ENCODE results near the gene CDC25B.

Gene CDC25B

GRCh38 chr20:3794701-3795420, 1.2 kb upstream of the CDC25B start:
- no peak for TF ChIP-seq CTCF (IDR thresholded peaks at IDR 0.05; ENCODE audit: insufficient read depth, missing control alignments)
- no peak for FAIRE-seq
- no peak for DNase-seq (ENCODE audit: insufficient read length, low spot score)

GRCh38 chr20:3796477-3797225, 541 bp downstream of the CDC25B start:
- FAIRE-seq: no peak
- no peak for TF ChIP-seq CTCF (IDR thresholded peaks at IDR 0.05; ENCODE audit: insufficient read depth, missing control alignments)
- DNase-seq (ENCODE audit: insufficient read length, low spot score): no peak

- FAIRE-seq: no peak
- no peak for DNase-seq (ENCODE audit: insufficient read length, low spot score)
- TF ChIP-seq CTCF (IDR thresholded peaks at IDR 0.05; ENCODE audit: insufficient read depth, missing control alignments): no peak
These were observed 1.1 kb downstream of the CDC25B start for GRCh38 chr20:3797226-3797545.

DNA sequence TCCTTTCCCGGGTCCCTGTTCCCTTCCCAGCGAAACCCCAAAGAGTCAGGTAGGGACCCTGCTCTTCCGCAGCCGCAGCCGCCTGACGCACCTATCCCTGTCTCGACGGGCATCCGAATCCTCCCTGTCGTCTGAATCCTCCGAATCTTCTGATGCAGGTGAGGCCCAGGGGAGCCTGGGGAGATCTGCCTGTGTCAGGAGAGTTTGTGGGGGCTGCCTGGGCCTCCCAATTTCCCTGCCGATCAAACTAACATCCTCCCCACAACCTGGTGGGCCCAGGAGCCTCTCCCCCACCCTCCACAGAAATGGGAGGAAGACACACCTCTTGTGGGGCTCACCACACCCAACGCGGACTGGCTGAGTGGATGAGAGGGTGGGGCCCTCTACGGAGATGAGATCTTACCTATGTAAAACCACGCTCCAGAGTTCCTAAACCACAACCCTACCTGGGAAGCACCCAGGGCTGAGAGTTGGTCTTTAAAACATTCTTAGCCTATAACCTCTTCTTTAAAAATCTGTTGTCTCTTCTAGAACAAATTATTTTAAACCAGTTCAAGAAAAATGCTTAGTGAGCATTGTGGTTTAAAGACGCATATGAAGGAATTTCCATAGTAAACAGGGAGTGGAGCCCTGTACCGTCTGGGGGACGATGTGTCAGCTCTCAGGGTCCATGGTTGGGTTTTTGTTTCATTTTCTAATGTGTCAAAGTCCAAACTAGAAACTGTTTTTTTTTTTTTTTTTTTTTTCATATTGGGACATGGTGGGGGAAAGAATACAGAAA, 1.7 kb downstream of the CDC25B start:
- DNase-seq (ENCODE audit: insufficient read length, low spot score) (no peak), FAIRE-seq (no peak)
- TF ChIP-seq CTCF (IDR thresholded peaks at IDR 0.05; ENCODE audit: insufficient read depth, missing control alignments): no peak

DNA sequence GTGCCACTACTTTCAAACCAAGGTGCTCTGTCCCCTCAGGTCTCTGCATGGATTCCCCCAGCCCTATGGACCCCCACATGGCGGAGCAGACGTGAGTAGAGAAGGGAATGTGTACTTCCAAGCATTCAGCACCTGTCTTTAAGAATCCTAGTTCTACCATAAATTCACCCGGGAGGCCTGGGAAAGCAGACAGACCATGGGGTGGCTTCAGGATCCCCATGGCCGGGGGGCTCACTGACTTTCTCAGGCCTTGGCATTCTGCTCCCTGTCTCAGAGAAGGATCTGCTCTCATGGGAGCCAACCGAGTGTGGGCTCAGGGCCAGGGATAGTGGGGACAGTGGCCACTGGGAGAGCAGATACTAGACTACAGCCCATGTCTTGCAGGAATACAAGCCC, 2.3 kb downstream of the CDC25B start:
- FAIRE-seq (no peak), DNase-seq (ENCODE audit: insufficient read length, low spot score) (no peak)
- TF ChIP-seq CTCF (IDR thresholded peaks at IDR 0.05; ENCODE audit: insufficient read depth, missing control alignments): no peak

DNA sequence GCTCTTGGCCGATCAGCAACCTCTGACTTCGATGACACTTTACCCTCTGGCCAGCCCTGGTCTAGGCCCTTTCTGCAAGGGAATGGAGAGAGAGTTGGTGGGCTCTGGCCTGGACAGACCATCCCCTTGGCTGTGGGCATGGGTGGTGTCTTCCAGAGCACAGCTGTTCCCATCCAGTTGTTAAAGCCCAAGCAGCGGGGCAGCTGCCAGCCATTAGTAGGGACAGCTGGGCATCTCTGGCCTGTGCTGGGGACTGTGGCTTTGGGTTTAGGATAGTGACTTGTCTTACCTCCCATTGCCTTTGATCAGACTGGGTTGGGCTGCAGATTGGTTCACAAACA, 2.8 kb downstream of the CDC25B start:
- no peak for FAIRE-seq
- no peak for TF ChIP-seq CTCF (IDR thresholded peaks at IDR 0.05; ENCODE audit: insufficient read depth, missing control alignments)
- DNase-seq (ENCODE audit: insufficient read length, low spot score): no peak
